Karpas-422 (cell line): ENCODE data around the gene RAX. TPM values are rescaled to one million over a fixed set of nuclear protein-coding genes. Genes with fewer than 3 reads are reported as not detected.

Experiments
- DNase-seq: peaks from one replicate; pipeline ENCODE4 v3.0.0-alpha.2; 2015
- H2AFZ ChIP-seq: fragments of 200-600 bp; sonication (generic); 2 replicates; pipeline ENCODE4 v1.6.1; 2014; ENCODE audit warnings: antibody characterized with exemption, low read length, mixed read lengths
- H3K27ac ChIP-seq: fragments of 200-600 bp; sonication (generic); 2 replicates; pipeline ENCODE4 v1.5.1; 2014; ENCODE audit warnings: mild to moderate bottlenecking, low read length, moderate library complexity
- H3K27me3 ChIP-seq: fragments of 200-600 bp; sonication (generic); 2 replicates; pipeline ENCODE4 v1.6.1; 2014; ENCODE audit warnings: low read length, mixed read lengths
- H3K36me3 ChIP-seq: fragments of 200-600 bp; sonication (generic); 2 replicates; pipeline ENCODE4 v1.6.1; 2014; ENCODE audit warnings: low read length, mixed read lengths; ENCODE audit not compliant: insufficient read depth
- H3K4me1 ChIP-seq: fragments of 200-600 bp; sonication (generic); 2 replicates; pipeline ENCODE4 v1.6.1; 2014; ENCODE audit warnings: mild to moderate bottlenecking, low read length, mixed read lengths
- H3K4me2 ChIP-seq: fragments of 200-600 bp; sonication (generic); 2 replicates; pipeline ENCODE4 v1.6.1; 2014; ENCODE audit warnings: low read length, low read depth, mild to moderate bottlenecking; ENCODE audit not compliant: poor library complexity, severe bottlenecking
- H3K4me3 ChIP-seq: fragments of 200-600 bp; sonication (generic); 2 replicates; pipeline ENCODE4 v1.5.1; 2014; ENCODE audit warnings: mild to moderate bottlenecking, antibody characterized with exemption, low read length, mixed read lengths
- H3K79me2 ChIP-seq: fragments of 200-600 bp; sonication (generic); 2 replicates; pipeline ENCODE4 v1.6.1; 2014; ENCODE audit warnings: mild to moderate bottlenecking, low read length, mixed read lengths
- H3K9ac ChIP-seq: fragments of 200-600 bp; sonication (generic); 2 replicates; pipeline ENCODE4 v1.6.0; 2014; ENCODE audit warnings: low read length
- H3K9me2 ChIP-seq: fragments of 200-600 bp; sonication (generic), shearing (Covaris generic); replicated peaks from 2 replicates; pipeline ENCODE4 v1.6.0; 2014; ENCODE audit warnings: mild to moderate bottlenecking, low read length, moderate library complexity; ENCODE audit not compliant: insufficient read depth
- H3K9me3 ChIP-seq: fragments of 300-700, 200-600 bp; sonication (generic); 2 replicates; pipeline ENCODE4 v1.6.1; 2014; ENCODE audit warnings: low read length, mixed read lengths
- H4K20me1 ChIP-seq: fragments of 200-600 bp; sonication (generic); 2 replicates; pipeline ENCODE4 v1.6.1; 2014; ENCODE audit warnings: mild to moderate bottlenecking, antibody characterized with exemption, low read length, low read depth; ENCODE audit not compliant: insufficient read depth
- total RNA-seq: library from RNA; depleted of rRNA; stranded (reverse); fragments of >200 nt; shearing (Covaris generic); gene quantifications from 2 replicates; pipeline ENCODE4 v1.2.3, GENCODE V29; 2014; ENCODE audit warnings: low replicate concordance

The RAX gene
- total RNA-seq, 1 experiment from 2014 or later = not detected

DNA sequence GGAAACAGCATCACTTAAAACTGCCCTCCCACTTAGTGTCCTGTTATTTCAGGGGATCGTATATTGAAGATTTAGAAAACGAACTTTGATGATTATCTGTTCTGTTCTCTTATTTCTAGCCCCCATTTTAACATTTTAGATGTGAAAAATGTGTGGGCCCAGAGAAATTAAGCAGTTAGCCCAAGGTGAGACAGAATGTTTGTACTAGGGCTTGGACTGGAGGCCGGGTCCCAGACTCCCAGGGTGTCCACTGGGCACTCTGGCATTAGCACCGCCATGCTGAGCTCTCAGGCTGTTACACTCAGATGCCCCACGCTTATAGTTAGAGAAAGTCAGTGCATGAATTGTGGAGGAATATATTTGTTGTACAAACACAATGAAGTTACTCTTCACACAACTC lies 5.5 kb upstream of the RAX start:
- Histone ChIP-seq H3K79me2 (no peaks in the 10 kb centered on the region), H3K4me3 (no peak overlapping the region), H3K36me3 (no peaks in the 10 kb centered on the region), H3K4me1 (no peaks in the 10 kb centered on the region), H2AFZ (no peak overlapping the region), H3K27ac (no peak overlapping the region), H3K9me2 (no peaks in the 10 kb centered on the region), H3K4me2 (no peak overlapping the region), H3K9ac (no peak overlapping the region), H4K20me1 (no peaks in the 10 kb centered on the region), H3K9me3 (no peaks in the 10 kb centered on the region), H3K27me3 (no peaks in the 10 kb centered on the region)
- DNase-seq = no peak

DNA sequence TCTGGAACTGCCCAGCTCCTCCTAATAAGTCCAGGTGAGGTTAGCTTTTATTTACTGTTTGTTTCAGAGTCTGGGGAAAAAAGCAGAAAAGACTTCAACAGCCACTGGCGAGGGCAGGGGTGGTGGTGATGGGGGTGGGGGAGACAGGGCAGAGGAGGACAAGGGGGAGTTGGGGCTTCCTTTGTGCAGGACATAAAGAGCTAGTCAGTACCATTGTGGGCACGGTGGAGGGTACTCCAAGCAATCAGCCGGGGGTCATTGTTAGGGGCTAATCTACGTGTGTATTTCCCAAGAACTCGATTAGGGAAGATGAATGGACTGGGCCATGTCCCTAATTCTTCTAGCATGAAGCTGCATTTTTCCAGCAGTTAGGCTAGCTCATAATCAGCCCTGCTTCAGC lies 2.8 kb upstream of the RAX start:
- no peaks in the 10 kb centered on the region for H3K9me2 ChIP-seq
- no peak overlapping the region for H3K4me3 ChIP-seq
- no peak overlapping the region for H3K4me2 ChIP-seq
- H3K79me2 ChIP-seq = no peaks in the 10 kb centered on the region
- no peak overlapping the region for H3K9ac ChIP-seq
- no peak overlapping the region for H3K27ac ChIP-seq
- H2AFZ ChIP-seq = no peak overlapping the region
- DNase-seq = no peak
- H3K9me3 ChIP-seq = no peaks in the 10 kb centered on the region
- H3K36me3 ChIP-seq = no peaks in the 10 kb centered on the region
- H4K20me1 ChIP-seq = no peaks in the 10 kb centered on the region
- H3K4me1 ChIP-seq = no peaks in the 10 kb centered on the region
- no peaks in the 10 kb centered on the region for H3K27me3 ChIP-seq

DNA sequence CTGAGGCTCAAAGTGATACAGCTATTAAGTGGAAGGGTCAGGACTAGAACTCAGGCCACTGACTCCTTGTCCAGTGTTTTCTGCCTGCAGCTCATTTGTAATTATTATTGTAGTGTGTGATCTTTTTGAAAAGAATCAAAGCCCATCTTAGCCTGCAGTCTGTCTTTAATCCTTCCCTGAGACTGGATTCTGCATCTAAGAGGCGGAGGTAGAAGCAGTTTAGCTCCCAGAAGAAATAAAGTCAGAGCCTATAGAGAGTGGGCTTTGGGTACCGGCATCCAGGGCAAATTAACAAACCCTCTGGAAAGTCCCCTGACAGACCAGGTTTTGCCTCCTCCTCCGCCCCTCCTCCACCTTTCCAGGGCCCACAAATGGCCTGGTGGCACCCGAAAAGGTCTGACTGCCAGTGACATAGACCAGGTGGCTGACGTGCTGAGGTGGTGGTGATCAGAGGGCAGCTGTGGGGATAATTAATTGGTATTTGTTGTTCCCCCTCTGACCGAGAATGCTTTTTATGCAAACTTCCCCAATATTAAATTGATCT lies 2.2 kb upstream of the RAX start:
- DNase-seq = no peak
- Histone ChIP-seq H3K4me1 (no peaks in the 10 kb centered on the region), H3K9me3 (no peaks in the 10 kb centered on the region), H4K20me1 (no peaks in the 10 kb centered on the region), H3K9me2 (no peaks in the 10 kb centered on the region), H3K9ac (no peak overlapping the region), H3K4me2 (no peak overlapping the region), H3K36me3 (no peaks in the 10 kb centered on the region), H3K79me2 (no peaks in the 10 kb centered on the region), H3K4me3 (no peak overlapping the region), H3K27ac (no peak overlapping the region), H3K27me3 (no peaks in the 10 kb centered on the region), H2AFZ (no peak overlapping the region)

DNA sequence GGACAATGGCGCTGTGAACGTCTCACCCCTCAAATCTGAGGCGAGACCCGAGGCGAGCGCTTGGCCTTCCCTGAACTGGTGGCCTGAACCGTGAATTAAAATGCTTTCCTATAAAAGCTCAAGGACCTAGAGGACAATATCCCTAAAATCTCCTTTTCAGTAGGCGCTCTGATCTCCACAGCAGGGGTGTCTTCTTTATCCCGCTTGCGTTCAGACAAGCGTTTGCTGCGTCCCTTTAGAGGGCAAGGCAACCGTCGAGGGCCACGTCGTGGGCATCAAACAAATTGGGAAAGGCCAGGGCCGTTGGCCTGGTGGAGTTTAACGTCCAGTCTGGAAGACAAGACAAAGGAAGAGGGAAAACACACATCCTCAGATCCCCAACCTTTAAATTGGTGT lies 1.3 kb upstream of the RAX start:
- H3K27me3 ChIP-seq = no peaks in the 10 kb centered on the region

DNA sequence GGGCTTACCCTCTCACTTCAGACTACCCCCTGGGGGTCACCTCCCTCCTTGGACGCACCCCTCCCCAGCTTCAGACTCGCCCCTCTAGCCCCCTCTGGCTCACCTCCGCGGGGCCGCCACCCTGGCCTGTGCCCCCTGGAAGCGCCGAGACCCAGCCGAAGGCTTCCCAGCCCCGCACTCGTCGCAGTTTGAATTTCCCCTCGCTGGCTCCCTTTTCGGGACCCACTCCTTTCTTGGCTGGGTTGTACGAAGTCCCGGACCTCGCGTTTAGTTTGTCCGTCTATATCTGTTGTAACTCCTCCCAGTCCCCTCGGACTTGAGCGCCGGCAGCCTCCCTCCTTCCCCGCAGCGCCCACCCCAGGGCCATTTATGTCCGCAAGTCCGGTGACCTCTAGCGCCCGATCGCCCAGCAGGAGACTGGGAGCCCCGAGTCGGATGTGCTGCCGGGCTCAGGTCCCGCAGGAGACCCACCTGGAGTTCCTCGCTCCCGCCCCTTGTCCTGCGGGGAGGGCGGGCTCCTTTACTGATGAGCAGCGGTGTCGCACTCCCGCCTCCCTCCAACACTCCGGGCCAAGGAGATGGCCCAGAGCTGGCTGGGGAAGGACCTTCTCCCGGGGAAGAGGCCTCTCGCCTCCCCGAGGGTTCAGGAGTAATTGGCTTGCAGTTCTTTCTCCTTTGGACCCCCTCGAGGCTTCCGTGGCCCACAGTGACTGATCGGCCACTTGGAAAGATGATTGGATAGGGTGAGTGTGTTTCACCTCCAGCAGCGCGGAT lies 692 bp upstream of the RAX start:
- H3K4me1 ChIP-seq = no peaks in the 10 kb centered on the region
- no peaks in the 10 kb centered on the region for H3K9me3 ChIP-seq
- H3K27me3 ChIP-seq = no peaks in the 10 kb centered on the region
- no peaks in the 10 kb centered on the region for H3K36me3 ChIP-seq
- H3K4me3 ChIP-seq = no peak overlapping the region
- H3K79me2 ChIP-seq = no peaks in the 10 kb centered on the region
- no peak overlapping the region for H2AFZ ChIP-seq
- H3K4me2 ChIP-seq = no peak overlapping the region
- no peak overlapping the region for H3K27ac ChIP-seq
- DNase-seq = no peak
- H3K9me2 ChIP-seq = no peaks in the 10 kb centered on the region
- no peak overlapping the region for H3K9ac ChIP-seq
- no peaks in the 10 kb centered on the region for H4K20me1 ChIP-seq

More for the DNA sequence above, 1.3 kb upstream of the RAX start:
- no peak overlapping the region for H3K4me3 ChIP-seq
- H4K20me1 ChIP-seq = no peaks in the 10 kb centered on the region
- no peak overlapping the region for H3K27ac ChIP-seq
- DNase-seq = no peak
- no peaks in the 10 kb centered on the region for H3K9me3 ChIP-seq
- no peak overlapping the region for H3K4me2 ChIP-seq
- no peaks in the 10 kb centered on the region for H3K4me1 ChIP-seq
- H3K9ac ChIP-seq = no peak overlapping the region
- H3K79me2 ChIP-seq = no peaks in the 10 kb centered on the region
- H3K9me2 ChIP-seq = no peaks in the 10 kb centered on the region
- H3K36me3 ChIP-seq = no peaks in the 10 kb centered on the region
- H2AFZ ChIP-seq = no peak overlapping the region

DNA sequence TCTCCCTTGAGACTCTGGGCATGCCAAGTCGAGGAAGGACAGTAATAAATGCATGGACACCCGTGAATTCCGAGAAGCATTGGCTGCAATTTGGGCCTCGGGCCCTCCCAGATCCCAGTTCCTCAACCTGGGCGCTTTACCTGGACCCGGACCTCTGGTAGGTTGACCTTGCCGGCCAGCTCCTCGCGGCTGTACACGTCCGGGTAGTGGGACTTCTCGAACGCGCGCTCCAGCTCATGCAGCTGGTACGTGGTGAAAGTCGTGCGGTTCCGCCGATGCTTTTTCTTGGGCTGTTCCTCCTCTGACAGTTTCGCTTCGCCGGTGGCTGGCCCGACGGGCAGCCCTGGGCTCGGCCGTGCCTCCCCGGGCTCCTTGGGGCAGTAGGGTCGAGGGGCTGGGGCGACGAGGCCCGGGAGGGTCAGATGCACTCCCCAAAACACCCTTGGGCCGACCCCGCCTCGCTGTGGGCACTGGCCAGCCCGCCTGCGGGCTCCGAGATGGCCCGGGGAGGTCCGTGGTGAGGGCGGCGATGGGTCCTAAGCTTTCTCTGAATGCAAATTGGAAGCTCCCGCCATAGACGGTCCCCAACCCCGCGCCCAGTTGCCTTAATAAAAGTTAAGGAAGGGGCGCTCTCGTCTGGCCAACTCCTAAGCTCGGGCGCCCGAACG lies 899 bp downstream of the RAX start:
- Histone ChIP-seq H3K27me3 (no peaks in the 10 kb centered on the region), H3K9me3 (no peaks in the 10 kb centered on the region), H2AFZ (no peak overlapping the region), H3K27ac (no peak overlapping the region), H3K79me2 (no peaks in the 10 kb centered on the region), H3K4me2 (no peak overlapping the region), H4K20me1 (no peaks in the 10 kb centered on the region), H3K4me1 (no peaks in the 10 kb centered on the region), H3K9me2 (no peaks in the 10 kb centered on the region), H3K36me3 (no peaks in the 10 kb centered on the region), H3K4me3 (no peak overlapping the region), H3K9ac (no peak overlapping the region)
- no peak for DNase-seq

DNA sequence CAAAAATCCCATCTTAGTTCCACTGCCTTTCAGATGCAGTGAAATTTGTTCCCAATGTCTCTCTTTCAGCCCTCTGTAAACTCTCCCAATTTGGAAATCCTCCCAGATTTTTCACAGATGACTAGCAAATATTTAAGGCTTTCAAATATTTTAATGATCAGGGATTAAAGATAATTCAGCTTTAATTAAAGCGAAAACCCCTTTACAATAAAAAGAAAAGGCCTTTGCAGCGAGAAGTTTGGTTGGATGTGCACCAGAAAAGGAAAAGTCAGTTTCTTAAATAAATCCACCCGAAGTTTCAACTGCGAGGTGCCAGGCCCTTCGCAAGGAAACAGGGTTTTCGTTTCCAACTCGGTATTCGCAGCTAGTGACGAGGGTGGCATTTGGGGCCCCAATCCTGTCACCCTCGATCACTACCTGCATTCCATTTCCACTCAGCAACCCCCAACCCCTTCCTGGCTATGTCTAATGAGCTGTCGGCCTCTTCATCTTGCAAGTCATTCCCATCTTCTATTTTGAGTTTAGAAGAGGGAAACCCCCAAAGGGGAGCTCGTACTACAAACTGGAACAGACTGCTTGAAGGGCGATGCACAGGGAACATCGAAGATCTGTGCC lies 1.5 kb downstream of the RAX start:
- no peak overlapping the region for H3K9ac ChIP-seq
- H3K79me2 ChIP-seq = no peaks in the 10 kb centered on the region
- no peak overlapping the region for H3K27ac ChIP-seq
- H3K9me3 ChIP-seq = no peaks in the 10 kb centered on the region
- H3K36me3 ChIP-seq = no peaks in the 10 kb centered on the region
- H3K4me3 ChIP-seq = no peak overlapping the region
- no peaks in the 10 kb centered on the region for H3K4me1 ChIP-seq
- H2AFZ ChIP-seq = no peak overlapping the region
- H3K9me2 ChIP-seq = no peaks in the 10 kb centered on the region
- H4K20me1 ChIP-seq = no peaks in the 10 kb centered on the region
- no peaks in the 10 kb centered on the region for H3K27me3 ChIP-seq
- no peak overlapping the region for H3K4me2 ChIP-seq
- DNase-seq = no peak

DNA sequence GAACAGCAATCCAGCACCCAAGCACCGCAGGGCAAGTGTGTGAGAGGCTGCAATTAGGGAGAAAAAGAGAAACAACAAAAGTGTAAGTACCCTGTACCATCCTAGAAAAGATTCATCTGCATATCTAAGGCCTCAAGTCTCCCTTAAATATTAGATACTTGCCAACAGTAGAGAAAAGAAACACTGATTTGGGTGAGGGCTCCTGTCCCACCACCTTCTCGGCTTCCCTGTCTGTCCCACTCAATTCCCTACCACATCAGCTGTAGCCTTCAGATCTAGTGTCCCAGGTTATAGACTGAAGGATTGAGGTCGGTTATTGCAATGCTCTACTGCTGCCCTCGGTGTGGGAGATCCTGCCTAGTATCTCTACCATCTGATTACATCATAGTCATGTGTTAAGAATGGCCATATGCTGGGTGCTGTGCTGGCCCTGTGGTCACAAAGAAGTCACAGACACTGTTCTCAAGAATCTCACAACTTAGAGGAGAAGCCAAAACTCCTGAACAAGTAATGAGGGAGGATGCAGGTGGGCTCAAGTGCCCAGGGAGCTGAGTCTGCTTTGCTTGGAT lies 2.5 kb downstream of the RAX start:
- Histone ChIP-seq H2AFZ (no peak overlapping the region), H3K79me2 (no peaks in the 10 kb centered on the region), H3K4me3 (no peak overlapping the region), H3K36me3 (no peaks in the 10 kb centered on the region), H3K4me2 (no peak overlapping the region), H3K27ac (no peak overlapping the region), H3K9ac (no peak overlapping the region), H3K9me3 (no peaks in the 10 kb centered on the region), H4K20me1 (no peaks in the 10 kb centered on the region), H3K4me1 (no peaks in the 10 kb centered on the region), H3K27me3 (no peaks in the 10 kb centered on the region), H3K9me2 (no peaks in the 10 kb centered on the region)
- no peak for DNase-seq
